ENCODE data around the gene CSF2.
"Not testable (repeated sequence)": the region's sequence is repeated elsewhere in the genome, so short reads cannot be mapped to it uniquely, and the experiment has no call there.

The CSF2 gene

GRCh38 chr5:132108957-132109356, 35.4 kb downstream of the CSF2 start:
- DNase-seq (ENCODE audit: low spot score) = not testable (repeated sequence)

GRCh38 chr5:132109494-132110053, 36.0 kb downstream of the CSF2 start:
- no peak for DNase-seq (ENCODE audit: low spot score)

GRCh38 chr5:132110195-132110594, 36.6 kb downstream of the CSF2 start:
- no peak for DNase-seq (ENCODE audit: low spot score)

GRCh38 chr5:132110930-132111329, 37.3 kb downstream of the CSF2 start:
- peak; percentile 56 for DNase-seq (ENCODE audit: low spot score)

- DNase-seq (ENCODE audit: low spot score) = no peak
Measured at GRCh38 chr5:132112111-132112510, 38.5 kb downstream of the CSF2 start.

- DNase-seq (ENCODE audit: low spot score) = no peak
Measured at GRCh38 chr5:132114150-132115121, 40.8 kb downstream of the CSF2 start.

GRCh38 chr5:132115375-132115774, 41.8 kb downstream of the CSF2 start:
- no peak for DNase-seq (ENCODE audit: low spot score)

- no peak for DNase-seq (ENCODE audit: low spot score)
Measured at GRCh38 chr5:132116072-132116471, 42.5 kb downstream of the CSF2 start.

- not testable (repeated sequence) for DNase-seq (ENCODE audit: low spot score)
Measured at GRCh38 chr5:132116909-132117489, 43.4 kb downstream of the CSF2 start.

GRCh38 chr5:132120717-132121116, 47.1 kb downstream of the CSF2 start:
- not testable (repeated sequence) for DNase-seq (ENCODE audit: low spot score)

GRCh38 chr5:132122971-132123370, 49.4 kb downstream of the CSF2 start:
- DNase-seq (ENCODE audit: low spot score) = not testable (repeated sequence)

- DNase-seq (ENCODE audit: low spot score) = not testable (repeated sequence)
Measured at GRCh38 chr5:132123578-132123977, 50.0 kb downstream of the CSF2 start.

Measured in GM03348 (cell line).